OCI-LY7 (cell line): Measurements from ENCODE around the gene TMC8.

Source experiments
- EZH2phosphoT487 ChIP-seq: fragments of 200-600 bp; sonication (generic); IDR thresholded peaks from 2 replicates; pipeline ENCODE4 v1.6.1; 2018; ENCODE audit warnings: low read depth, borderline replicate concordance, mild to moderate bottlenecking, mixed run types, antibody characterized with exemption, low read length, moderate library complexity, mixed read lengths
- TF ChIP-seq, protein P1 (sequence below): fragments of 200-600 bp; sonication (generic); conservative IDR thresholded peaks from 2 replicates; pipeline ENCODE4 v1.5.1; 2014; ENCODE audit warnings: mild to moderate bottlenecking, antibody characterized with exemption, low read length, moderate library complexity, mixed read lengths

DNA sequence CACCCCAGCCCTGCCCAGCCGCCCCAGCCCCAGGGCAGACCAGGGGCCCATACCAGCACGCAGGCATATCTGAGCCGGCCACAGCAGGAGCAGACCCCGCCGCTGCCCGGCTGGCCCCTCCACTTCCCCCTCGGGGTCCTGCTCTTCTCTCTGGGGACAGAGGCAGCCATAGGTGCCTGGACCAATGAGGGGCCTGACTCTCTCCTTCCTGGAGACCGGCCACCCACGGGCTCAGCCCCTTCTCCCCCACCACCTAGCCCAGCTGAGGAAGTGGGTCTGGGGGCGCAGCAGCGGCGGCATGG, 5.8 kb upstream of the TMC8 start:
- TF ChIP-seq, protein P1, sequence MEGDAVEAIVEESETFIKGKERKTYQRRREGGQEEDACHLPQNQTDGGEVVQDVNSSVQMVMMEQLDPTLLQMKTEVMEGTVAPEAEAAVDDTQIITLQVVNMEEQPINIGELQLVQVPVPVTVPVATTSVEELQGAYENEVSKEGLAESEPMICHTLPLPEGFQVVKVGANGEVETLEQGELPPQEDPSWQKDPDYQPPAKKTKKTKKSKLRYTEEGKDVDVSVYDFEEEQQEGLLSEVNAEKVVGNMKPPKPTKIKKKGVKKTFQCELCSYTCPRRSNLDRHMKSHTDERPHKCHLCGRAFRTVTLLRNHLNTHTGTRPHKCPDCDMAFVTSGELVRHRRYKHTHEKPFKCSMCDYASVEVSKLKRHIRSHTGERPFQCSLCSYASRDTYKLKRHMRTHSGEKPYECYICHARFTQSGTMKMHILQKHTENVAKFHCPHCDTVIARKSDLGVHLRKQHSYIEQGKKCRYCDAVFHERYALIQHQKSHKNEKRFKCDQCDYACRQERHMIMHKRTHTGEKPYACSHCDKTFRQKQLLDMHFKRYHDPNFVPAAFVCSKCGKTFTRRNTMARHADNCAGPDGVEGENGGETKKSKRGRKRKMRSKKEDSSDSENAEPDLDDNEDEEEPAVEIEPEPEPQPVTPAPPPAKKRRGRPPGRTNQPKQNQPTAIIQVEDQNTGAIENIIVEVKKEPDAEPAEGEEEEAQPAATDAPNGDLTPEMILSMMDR = no peak
- TF ChIP-seq EZH2phosphoT487 = no peak
